ENCODE measurements around the gene MOK. TPM values are rescaled to one million over a fixed set of nuclear protein-coding genes. Genes with fewer than 3 reads are reported as not detected.
"Not testable (repeated sequence)": the region's sequence is repeated elsewhere in the genome, so short reads cannot be mapped to it uniquely, and the experiment has no call there.

Gene MOK, protein sequence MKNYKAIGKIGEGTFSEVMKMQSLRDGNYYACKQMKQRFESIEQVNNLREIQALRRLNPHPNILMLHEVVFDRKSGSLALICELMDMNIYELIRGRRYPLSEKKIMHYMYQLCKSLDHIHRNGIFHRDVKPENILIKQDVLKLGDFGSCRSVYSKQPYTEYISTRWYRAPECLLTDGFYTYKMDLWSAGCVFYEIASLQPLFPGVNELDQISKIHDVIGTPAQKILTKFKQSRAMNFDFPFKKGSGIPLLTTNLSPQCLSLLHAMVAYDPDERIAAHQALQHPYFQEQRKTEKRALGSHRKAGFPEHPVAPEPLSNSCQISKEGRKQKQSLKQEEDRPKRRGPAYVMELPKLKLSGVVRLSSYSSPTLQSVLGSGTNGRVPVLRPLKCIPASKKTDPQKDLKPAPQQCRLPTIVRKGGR
- 5.9 and 6.1 TPM in 2 replicates for total RNA-seq

DNA sequence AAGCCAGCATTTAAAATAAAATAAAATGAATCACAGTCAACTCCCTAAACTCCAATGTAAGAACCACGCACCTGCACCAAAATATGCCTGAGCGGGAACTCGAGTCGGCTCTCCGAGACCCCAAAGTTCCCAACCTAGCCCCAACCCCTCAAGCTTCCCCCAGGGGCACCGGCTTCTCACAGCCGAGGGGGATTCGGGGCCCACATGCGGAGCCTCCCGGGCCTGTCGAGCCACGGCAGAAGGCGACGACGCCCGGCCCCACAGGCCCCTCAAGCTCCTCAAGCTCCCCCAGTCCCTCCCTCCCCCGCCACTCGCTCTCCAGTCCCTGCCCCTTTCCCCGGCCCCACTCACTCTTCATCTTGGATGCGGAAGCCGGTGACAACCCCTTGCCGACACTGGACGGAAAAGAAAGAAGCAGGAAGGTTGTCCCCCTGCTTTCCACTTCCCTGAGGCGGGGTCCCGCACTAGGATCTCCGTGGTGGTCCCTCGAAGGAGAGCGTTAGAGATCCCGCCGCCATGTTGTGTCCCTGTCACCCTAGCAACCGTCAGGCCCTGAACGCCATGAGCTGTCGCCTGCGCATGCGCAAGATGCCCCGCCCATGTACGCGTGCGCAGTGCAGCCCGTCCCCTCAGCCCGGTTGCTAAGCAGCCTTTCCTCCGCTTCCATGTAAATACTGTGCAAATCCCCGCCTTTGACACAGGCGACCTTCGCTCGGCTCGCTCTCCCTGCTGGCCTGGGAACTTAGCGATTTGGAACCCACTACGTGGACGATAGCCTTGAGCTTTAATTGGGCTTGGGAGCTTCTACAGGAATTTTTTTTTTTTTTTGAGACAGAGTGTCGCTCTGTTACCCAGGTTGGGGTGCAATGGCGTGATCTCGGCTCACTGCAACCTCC is at the start of gene MOK:
TSS of gene MOK (minus strand) at position 554 of the 896 bp plus-strand sequence. CDS start at position 358, 196 bp downstream.
- peak; percentile 84 for DNase-seq (ENCODE audit: low read depth, low spot score)

DNA sequence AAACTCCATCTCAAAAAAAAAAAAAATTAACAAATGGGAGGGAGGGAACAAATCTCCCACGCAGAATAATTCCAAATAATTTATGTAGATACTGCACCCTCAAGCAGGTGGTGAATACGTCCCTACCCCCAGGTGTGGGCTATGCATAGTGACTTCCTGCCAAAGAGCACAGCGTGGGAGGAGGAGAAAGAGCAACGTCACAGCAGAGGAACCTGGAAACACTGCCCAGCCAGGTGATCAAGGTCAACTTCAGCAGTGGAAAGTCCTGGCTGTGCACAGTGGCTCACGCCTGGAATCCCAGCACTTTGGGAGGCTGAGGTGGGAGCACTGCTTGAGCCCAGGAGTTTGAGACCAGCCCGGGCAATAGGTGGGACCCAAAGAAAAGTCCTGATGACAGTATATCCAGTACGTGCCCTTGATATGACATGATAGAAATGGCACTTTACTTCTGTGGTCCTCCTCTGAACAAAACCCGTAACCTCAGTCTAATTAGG is 48.2 kb upstream of the MOK start:
- DNase-seq (ENCODE audit: low read depth, low spot score) = no peak

DNA sequence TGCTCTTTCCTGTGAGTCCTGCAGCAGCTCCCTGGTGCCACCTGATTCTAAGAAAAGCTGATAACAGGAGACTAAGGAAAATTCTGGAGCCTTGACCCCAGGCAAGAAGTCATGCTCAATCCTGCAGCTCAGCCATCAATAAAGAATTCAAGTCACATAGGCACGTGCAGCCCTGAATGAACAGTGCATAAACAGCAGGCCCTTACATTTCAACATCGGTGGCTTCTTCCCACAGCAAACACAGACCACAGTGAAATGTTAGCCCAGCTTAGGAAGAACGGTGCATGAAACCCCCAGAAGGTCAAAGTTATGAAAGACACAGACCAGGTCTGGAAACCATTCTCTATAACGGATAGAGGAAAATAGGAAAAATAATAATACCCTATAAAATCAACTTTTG is 47.2 kb upstream of the MOK start:
- DNase-seq (ENCODE audit: low read depth, low spot score) = no peak

DNA sequence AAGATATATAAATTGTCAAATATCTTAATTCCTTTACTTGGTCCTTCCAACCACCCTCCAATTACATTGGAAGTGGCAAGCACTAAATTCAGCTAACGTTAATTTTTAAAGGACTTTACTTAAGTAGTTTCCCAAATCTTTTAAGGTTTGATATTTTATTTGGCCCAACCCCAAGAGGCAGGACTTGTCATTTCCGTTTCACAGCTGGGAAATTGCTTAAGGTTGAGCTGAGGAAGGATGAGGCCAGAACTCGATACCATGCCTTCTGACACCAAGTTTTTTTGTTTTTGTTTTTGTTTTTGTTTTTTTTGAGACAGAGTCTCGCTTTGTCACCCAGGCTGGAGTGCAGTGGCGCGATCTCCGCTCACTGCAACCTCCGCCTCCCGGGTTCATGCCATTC is 46.6 kb upstream of the MOK start:
- peak; percentile 49 for DNase-seq (ENCODE audit: low read depth, low spot score)

DNA sequence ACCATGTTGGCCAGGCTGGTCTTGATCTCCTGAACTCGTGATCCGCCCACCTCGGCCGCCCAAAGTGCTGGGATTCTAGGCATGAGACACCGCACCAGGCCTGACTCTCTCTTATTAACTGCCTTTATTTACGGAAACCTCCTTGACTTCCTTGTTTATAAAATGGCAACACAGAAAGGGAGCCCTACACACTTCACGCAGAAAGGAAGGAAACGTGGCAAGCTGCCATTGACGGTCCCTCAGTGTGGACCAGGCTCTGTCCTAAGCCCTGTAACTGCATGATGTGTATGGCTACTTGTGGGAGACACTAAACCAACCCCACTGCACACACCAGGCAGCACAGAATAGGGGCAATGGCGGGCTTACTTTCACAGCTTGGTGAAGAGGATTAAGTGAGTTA is 46.1 kb upstream of the MOK start:
- DNase-seq (ENCODE audit: low read depth, low spot score) = peak; percentile 56

DNA sequence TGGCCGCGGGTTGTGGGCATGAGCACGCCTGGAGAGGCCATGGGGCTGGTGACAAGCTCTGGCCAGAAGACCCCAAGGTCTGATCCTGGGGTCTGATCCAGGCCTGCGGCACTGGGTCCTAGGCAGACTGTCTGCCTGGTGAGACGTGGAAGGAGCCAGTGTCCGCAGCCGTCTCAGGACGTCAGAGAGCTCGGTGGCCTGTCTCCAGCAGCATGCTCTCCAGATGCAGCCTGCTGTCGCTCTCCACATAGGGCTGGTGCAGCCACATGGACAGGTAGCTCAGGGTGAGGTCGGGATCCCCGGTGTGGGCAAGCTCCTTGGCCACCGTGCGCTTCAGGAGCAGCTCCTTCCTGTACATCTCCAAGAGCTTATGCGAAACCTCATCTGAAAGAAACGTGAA is 43.4 kb upstream of the MOK start:
- DNase-seq (ENCODE audit: low read depth, low spot score) = no peak

DNA sequence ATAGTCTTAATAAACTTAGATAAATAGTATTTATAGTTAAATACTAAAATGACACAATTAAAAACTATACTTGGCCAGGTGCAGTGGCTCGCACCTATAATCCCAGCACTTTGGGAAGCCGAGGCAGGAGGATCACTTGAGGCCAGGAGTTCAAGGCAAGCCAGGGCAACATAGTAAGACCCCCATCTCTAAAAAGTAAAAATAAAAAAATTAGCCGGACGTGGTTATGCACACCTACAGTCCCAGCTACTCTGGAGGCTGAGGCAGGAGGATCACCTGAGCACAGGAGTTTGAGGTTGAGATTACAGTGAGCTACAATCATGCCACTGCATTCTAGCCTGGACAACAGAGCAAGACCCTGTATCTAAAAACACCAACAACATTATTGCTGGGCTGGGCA is 41.7 kb upstream of the MOK start:
- DNase-seq (ENCODE audit: low read depth, low spot score) = no peak

DNA sequence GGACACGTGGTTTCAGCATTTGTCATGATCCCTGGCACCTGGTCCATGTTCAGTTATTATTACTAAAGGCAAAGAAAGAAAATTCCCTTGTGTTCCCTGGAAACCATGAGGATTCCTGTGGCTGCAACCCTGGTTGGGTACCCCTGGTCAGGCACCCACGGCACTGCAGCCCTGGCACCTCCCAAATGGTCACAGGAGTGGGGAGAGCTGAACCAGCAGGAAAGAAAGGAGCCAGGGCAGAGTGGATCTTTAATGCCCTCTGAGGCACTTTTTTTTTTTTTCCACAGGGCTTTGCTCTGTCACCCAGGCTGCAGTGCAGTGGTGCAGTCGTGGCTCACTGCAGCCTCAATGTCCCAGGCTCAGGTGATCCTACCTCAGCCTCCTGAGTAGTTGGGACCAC is 40.3 kb upstream of the MOK start:
- no peak for DNase-seq (ENCODE audit: low read depth, low spot score)

DNA sequence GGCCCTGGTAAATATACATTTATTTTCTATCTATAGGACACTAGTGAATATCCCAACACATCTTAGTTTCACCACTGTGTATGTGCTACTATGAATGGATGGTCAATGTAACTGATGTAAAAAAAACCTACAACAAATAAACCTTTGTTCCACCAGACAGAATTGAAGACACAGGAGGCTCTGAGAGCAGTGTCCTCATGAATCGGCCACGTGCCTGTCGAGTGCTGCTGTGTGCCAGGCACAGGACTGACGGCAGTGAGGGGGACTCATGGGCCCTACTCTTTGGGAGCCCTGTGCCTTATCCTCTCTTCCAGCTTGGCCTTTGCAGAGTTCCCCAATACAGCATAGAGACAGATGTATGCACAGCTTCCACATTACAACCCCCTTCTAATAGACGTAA is 39.5 kb upstream of the MOK start:
- DNase-seq (ENCODE audit: low read depth, low spot score) = no peak

DNA sequence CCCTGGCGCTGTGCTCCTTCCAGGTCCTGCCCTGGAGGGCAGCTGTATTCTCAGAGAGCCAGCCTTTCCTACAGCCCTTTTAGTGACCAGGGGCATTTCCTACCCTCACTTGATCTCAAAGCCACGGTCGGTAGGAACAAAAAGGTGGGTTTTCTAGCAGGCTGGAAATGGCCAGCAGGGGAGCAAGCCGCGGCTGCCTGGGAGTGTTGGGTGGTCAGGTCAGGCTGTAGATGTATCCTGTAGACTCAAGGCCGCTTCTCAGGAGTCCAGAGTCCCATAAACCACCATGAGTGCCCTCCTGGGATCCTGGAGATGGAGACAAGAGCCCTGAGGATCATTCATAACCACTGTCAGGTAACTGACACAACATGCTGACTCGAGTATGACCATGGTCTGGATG is 39.1 kb upstream of the MOK start:
- DNase-seq (ENCODE audit: low read depth, low spot score) = no peak

DNA sequence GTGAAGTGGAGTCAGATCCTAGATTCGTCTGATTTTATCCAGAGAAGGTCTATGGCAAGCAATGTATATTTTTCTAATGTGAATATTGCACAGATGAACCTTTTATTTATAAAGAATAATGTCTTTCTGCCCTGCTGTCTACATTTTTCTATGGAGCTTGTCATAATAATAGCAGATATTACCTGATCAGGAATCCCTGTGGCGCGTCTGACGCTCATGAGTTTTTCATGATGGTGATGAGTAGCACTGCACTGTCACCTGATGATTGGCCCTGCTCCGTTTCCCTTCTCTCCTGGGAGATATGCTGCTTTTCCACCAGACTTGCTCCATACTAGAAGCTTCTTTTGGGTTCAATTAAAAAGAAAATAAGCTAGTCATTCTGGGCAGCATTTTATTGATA is 37.3 kb upstream of the MOK start:
- no peak for DNase-seq (ENCODE audit: low read depth, low spot score)

DNA sequence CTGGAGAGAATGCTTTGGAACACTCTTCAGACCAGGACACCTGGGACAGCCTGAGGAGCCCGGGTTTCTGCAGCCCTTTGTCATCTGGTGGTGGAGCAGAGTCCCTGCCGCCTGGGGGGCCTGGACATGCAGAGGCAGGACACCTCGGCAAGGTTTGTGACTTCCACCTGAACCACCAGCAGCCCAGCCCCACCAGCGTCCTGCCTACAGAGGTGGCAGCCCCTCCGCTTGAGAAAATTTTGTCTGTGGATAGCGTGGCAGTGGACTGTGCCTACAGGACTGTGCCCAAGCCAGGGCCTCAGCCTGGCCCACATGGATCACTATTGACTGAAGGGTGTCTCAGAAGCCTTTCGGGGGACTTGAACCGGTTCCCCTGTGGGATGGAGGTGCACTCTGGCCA is 36.6 kb upstream of the MOK start:
- DNase-seq (ENCODE audit: low read depth, low spot score) = no peak

DNA sequence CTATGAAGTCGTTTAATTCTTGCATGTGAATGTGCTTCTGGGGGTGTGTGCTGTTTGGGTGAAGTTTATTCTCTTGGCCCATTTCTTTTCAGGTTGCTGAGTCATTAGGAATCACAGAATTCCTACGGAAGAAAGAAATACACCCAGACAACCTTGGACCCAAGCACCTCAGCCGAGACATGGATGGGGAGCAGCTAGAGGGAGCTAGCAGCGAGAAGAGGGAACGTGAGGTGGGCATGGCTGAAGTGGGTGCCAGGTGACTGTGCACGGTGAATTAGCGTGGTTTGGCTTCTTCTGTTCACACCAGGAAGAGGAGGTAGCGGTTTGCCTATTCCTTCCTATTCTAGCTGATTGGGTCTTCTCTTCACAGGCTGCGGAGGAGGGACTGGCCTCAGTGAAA is 33.8 kb upstream of the MOK start:
- DNase-seq (ENCODE audit: low read depth, low spot score) = no peak

DNA sequence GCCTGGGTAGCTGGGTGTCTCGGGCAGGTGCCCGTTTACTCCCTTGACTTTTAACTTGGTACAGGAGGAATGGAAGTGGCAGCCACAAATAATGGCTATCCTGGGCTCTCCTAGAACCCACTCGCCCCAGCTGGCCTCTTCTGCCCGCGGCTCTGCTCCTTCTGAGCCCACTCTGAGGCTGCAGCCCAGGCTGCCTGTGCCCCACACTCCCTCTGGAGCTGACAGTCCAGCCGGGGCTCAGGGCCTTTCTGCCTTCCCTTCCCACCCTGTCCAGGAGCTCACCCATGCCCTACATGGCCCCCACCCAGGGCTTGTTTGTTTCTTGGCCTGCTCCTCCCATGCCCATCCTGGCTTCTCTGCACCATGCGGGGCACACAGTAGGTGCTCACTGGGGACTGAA is 30.2 kb upstream of the MOK start:
- DNase-seq (ENCODE audit: low read depth, low spot score) = no peak

DNA sequence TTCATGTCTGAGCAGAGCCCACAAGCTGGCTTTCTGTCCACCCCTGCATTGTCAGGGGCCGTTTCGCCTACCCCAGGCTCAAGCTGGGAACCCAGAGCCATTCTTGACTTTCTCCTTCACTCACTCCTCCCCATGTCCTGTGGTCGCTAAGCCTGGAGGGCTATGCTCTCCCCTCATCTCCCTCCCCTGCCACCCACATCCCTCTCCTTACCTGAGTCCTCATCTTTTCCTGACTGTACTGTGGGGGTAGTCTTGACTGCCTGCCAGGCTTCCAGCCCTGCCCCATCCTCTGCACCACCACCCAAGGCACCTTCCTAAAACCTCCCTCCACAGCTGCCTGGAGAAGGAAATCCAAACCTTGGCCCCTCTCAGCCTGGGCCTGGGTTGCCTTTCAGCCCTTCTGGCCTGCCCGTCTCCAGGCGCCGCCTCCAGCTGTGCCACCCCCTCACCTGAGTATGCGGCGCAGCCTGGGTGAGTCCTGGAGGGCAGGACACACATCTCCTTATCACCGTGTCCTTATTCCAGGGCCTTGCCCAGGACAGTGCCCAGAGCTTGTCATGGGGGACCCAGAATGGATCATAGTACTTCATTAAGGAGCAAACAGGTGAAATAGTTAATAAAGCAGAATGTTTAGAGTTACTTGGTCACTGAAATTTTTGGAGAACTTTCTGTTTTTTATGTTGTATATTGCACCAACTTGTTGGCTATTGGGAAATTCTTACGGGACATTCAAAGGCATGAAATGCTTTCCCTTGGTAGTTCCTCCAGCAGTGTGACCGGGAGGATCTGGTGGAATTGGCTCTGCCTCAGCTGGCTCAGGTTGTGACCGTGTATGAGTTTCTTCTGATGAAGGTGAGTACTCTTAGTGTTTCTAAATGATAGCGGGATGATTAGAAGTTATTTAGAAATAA is 29.1 kb upstream of the MOK start:
- DNase-seq (ENCODE audit: low read depth, low spot score) = no peak

DNA sequence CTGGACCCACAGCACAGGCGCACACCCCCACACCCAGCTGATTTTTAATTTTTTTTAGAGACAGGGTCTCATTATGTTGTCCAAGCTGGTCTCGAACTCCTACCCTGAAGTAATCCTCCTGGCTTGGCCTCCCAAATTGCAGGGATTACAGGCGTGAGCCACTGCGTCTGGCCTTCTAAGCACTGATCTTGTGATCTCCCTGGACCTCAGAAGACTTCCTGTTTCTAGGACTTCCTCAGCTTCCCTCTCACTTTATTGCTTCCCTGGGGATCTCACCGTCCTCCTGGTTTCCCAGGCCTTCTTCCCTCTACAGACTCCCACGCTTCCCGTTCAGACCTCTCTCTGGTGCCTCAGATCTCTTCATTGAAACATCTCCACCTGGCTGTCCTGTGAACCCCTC is 28.4 kb upstream of the MOK start:
- DNase-seq (ENCODE audit: low read depth, low spot score) = no peak

DNA sequence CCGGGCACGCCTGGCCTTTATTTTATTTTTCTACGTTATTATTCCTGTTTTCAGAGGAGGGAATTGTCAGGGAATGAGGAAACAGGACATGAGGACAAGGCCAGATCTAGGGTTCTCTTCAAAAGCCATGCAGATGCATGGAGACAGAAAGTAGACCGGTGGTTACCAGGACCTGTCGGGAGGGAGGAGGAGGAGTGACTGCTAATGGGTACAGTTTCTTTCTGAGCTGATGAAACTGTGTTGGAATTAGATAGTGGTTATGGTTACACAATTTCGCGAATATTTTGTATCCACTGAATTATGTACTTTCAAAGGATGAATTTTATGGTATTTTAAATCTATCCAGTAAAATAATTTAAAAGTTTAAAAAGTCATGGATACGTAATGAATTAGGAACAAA is 25.8 kb upstream of the MOK start:
- no peak for DNase-seq (ENCODE audit: low read depth, low spot score)

DNA sequence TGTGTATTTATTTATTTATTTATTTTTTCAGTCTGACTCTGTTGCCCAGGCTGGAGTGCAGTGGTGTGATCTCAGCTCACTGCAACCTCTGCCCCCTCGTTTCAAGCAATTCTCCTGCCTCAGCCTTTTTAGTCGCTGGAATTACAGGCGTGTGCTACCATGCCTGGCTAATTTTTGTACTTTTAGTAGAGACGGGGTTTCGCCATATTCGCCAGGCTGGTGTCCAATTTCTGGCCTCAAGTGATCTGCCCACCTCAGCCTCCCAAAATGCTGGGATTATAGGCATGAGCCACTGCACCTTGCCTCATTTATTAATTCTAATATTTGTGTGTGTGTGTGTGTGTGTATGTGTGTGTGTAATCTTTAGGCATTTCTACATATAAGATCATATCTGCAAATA is 24.4 kb upstream of the MOK start:
- DNase-seq (ENCODE audit: low read depth, low spot score) = not testable (repeated sequence)

DNA sequence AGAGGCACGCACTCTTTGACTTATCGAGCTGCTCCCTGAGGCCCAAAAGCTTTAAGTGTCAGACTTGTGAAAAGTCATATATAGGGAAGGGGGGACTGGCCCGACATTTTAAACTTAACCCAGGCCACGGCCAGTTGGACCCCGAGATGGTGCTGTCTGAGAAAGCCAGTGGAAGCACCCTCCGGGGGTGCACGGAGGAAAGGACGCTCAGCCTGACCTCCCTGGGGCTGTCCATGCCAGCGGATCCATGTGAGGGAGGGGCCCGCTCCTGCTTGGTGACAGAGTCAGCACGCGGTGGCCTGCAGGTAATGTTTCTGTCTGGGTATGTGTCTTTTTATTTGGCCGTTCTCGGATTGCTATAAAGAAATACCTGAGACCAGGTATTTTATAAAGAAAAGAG is 21.6 kb upstream of the MOK start:
- no peak for DNase-seq (ENCODE audit: low read depth, low spot score)

DNA sequence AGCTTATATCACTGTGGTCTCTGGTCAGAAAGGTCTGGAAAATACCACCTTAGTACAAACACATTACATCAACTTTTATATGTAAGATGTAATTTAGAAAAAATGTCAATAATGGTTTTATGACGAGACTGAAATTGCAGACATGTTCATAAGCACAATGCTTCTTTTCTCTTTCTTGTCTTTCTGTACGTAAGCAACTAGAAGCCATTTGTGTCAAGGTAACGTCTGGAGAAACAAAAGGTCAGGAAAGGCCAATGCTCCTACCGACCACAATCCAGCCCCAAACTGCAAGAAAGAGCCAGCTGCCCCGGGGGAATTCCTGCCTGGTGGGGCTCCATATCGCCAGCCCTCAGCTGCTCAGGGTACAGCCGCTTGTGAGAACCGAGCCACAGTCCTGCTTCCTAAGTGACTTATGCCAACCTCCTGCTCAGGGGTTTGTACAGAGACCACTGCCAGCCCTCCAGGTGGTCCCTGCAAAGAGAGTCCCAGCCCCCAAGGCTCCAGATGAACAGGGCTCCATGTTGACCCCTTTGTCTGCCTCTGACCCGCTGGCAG is 20.9 kb upstream of the MOK start:
- DNase-seq (ENCODE audit: low read depth, low spot score) = no peak

DNA sequence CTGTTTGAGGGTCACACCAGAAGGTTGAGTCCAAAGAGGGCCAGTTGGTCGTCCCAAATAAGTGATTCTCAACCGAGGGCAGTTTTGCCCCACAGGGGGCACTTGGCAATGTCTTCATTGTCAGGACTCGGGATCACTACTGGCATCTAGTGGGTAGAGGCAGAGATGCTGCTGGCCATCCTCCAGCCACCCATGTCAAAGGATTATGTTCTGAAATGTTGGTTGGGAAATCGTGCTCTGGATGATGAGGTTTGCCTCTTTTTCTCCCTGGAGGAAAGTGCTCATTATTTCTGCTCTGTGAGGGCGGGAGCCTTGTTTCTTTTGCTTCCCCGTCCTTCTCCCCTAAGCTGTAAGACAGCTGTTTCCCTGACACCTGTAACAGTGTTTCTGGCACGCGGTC is 18.1 kb upstream of the MOK start:
- DNase-seq (ENCODE audit: low read depth, low spot score) = peak; percentile 32
